Neural progenitor cell (in vitro differentiated cells): ENCODE data around the gene TBL1Y.

Experiments used
- EZH2 ChIP-seq: fragments of 200-600 bp; sonication (generic); IDR thresholded peaks from 2 replicates; pipeline ENCODE4 v1.6.1; 2017; ENCODE audit warnings: antibody characterized with exemption, mild to moderate bottlenecking, moderate library complexity
- TF ChIP-seq, protein P1 (sequence below): fragments of 200-600 bp; sonication (generic); IDR thresholded peaks from 2 replicates; pipeline ENCODE4 v1.5.1; 2017; ENCODE audit warnings: antibody characterized with exemption, mild to moderate bottlenecking

DNA sequence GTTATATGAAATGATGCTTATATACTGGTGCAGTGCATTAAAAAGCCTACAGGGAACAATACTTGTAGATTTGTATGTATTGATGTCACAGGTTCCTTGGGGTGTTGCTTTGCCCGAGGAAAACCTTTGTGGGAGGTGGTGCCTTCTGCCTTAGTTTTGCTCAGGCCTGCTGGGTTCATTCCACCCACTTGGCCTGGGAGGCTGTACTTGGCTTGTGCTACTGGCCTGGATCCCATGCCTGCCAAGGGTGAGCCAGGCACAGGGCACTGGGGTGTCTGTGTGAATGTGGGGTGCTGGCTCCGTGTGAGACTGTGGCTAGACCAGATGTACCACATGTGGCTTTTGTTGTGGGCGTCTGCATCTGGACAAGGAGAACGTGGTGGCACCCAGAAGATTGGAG lies 17.8 kb downstream of the TBL1Y start:
- TF ChIP-seq, protein P1, sequence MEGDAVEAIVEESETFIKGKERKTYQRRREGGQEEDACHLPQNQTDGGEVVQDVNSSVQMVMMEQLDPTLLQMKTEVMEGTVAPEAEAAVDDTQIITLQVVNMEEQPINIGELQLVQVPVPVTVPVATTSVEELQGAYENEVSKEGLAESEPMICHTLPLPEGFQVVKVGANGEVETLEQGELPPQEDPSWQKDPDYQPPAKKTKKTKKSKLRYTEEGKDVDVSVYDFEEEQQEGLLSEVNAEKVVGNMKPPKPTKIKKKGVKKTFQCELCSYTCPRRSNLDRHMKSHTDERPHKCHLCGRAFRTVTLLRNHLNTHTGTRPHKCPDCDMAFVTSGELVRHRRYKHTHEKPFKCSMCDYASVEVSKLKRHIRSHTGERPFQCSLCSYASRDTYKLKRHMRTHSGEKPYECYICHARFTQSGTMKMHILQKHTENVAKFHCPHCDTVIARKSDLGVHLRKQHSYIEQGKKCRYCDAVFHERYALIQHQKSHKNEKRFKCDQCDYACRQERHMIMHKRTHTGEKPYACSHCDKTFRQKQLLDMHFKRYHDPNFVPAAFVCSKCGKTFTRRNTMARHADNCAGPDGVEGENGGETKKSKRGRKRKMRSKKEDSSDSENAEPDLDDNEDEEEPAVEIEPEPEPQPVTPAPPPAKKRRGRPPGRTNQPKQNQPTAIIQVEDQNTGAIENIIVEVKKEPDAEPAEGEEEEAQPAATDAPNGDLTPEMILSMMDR: no peak
- TF ChIP-seq EZH2: no peak
